KMS-11 (cell line): ENCODE results near the gene SAE1.

Source experiments
- H2AFZ ChIP-seq: fragments of 200-600 bp; sonication (generic); 2 replicates; pipeline ENCODE4 v1.6.1; 2016; ENCODE audit warnings: antibody characterized with exemption, mixed run types, low read depth
- H3K27ac ChIP-seq: fragments of 200-600 bp; sonication (generic); 2 replicates; pipeline ENCODE4 v1.6.1; 2016; ENCODE audit warnings: mild to moderate bottlenecking, mixed run types
- H3K27me3 ChIP-seq: fragments of 200-600 bp; sonication (generic); 2 replicates; pipeline ENCODE4 v1.6.1; 2017; ENCODE audit warnings: mild to moderate bottlenecking, low read depth, mixed run types, moderate library complexity; ENCODE audit not compliant: insufficient read depth
- H3K36me3 ChIP-seq: fragments of 200-600 bp; sonication (generic); 2 replicates; pipeline ENCODE4 v1.6.1; 2017; ENCODE audit warnings: mild to moderate bottlenecking, mixed run types; ENCODE audit not compliant: insufficient read depth
- H3K4me1 ChIP-seq: fragments of 200-600 bp; sonication (generic); 2 replicates; pipeline ENCODE4 v1.6.1; 2016; ENCODE audit warnings: mild to moderate bottlenecking, low read depth, mixed run types; ENCODE audit not compliant: poor library complexity, severe bottlenecking
- H3K4me2 ChIP-seq: fragments of 200-600 bp; sonication (generic); 2 replicates; pipeline ENCODE4 v1.7.0; 2016; ENCODE audit warnings: mild to moderate bottlenecking, mixed run types
- H3K4me3 ChIP-seq: fragments of 200-600 bp; sonication (generic); IDR thresholded peaks from 2 replicates; pipeline ENCODE4 v1.6.1; 2017; ENCODE audit warnings: low read depth, low read length, mixed read lengths; ENCODE audit not compliant: insufficient read depth
- H3K79me2 ChIP-seq: fragments of 200-600 bp; sonication (generic); 2 replicates; pipeline ENCODE4 v1.6.1; 2016; ENCODE audit warnings: low read depth, mixed run types; ENCODE audit not compliant: insufficient read depth
- H3K9ac ChIP-seq: fragments of 200-600 bp; sonication (generic); 2 replicates; pipeline ENCODE4 v1.6.1; 2016; ENCODE audit warnings: mild to moderate bottlenecking, mixed run types
- H4K20me1 ChIP-seq: fragments of 200-600 bp; sonication (generic); 2 replicates; pipeline ENCODE4 v1.6.1; 2016; ENCODE audit warnings: mild to moderate bottlenecking, mixed run types; ENCODE audit not compliant: insufficient read depth
- TF ChIP-seq, protein P1 (sequence below): fragments of 200-600 bp; sonication (generic); conservative IDR thresholded peaks from 2 replicates; pipeline ENCODE4 v1.6.1; 2017; ENCODE audit warnings: low read depth, mild to moderate bottlenecking, antibody characterized with exemption, low read length, moderate library complexity, mixed read lengths

SAE1 gene

DNA sequence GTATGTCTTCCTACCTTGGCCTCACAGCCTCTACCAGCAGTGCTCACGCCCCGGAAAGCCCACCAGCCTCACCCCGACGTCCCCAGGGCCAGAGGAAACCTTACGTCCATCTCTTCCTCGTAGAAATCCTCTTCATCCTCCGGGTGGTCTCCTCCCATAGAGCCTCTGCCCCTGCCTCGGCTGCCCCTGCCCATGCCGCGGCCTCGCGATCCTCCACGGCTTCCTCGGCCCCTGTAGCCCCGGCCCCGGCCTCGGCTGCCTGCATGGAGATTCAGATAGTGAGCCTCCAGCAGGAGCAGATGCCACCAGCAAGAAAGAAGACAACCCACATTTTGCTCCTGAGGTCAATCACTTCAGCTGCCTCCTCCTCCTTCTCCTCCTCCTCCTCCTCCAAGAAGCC is 44.4 kb upstream of the SAE1 start:
- Histone ChIP-seq H3K79me2 (peaks cover 4% of the 10 kb centered on the region; the same call in 1 of the 2 replicates), H3K4me3 (no peak overlapping the region), H2AFZ (no peak overlapping the region), H3K4me1 (no peaks in the 10 kb centered on the region), H3K9ac (no peak overlapping the region), H4K20me1 (no peaks in the 10 kb centered on the region), H3K4me2 (no peak overlapping the region), H3K36me3 (peaks cover 20% of the 10 kb centered on the region; the same call in 1 of the 2 replicates), H3K27ac (no peak overlapping the region), H3K27me3 (no peaks in the 10 kb centered on the region)
- TF ChIP-seq, protein P1, sequence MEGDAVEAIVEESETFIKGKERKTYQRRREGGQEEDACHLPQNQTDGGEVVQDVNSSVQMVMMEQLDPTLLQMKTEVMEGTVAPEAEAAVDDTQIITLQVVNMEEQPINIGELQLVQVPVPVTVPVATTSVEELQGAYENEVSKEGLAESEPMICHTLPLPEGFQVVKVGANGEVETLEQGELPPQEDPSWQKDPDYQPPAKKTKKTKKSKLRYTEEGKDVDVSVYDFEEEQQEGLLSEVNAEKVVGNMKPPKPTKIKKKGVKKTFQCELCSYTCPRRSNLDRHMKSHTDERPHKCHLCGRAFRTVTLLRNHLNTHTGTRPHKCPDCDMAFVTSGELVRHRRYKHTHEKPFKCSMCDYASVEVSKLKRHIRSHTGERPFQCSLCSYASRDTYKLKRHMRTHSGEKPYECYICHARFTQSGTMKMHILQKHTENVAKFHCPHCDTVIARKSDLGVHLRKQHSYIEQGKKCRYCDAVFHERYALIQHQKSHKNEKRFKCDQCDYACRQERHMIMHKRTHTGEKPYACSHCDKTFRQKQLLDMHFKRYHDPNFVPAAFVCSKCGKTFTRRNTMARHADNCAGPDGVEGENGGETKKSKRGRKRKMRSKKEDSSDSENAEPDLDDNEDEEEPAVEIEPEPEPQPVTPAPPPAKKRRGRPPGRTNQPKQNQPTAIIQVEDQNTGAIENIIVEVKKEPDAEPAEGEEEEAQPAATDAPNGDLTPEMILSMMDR = no peak

DNA sequence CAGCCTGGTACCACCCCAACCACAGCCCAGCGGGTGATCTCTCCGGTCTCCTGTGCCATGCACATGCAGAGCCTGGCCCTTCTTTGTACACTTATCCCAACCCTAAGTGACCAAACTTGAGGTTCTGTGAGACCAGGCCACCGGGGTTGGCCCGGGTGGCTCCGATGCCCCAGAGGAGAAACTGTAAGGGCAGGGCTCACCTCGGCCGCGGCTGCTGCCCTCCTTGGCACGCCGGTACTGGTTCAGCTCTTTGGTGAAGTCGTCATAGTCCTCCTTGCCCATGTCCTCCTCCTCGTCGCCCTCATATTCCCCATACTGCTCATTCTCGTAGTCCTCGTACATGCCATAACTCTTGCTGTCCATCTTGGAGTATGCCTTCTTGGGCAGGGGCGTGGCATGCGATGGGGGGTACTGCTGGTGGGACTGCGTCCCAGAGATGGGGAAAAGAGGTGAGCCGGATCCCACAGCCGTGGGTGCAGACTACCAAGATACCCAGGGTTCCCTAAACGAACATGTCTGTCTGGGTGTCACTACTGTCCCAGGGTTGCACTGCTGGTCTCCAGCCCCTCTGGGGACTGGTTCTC is 40.8 kb upstream of the SAE1 start:
- H4K20me1 ChIP-seq = no peaks in the 10 kb centered on the region
- H3K36me3 ChIP-seq = peaks cover 14% of the 10 kb centered on the region; the same call in 1 of the 2 replicates
- no peak overlapping the region for H3K4me3 ChIP-seq
- TF ChIP-seq, protein P1 = no peak
- H2AFZ ChIP-seq = no peak overlapping the region
- no peak overlapping the region for H3K9ac ChIP-seq
- peaks cover 11% of the 10 kb centered on the region; the same call in 1 of the 2 replicates for H3K79me2 ChIP-seq
- H3K4me1 ChIP-seq = no peaks in the 10 kb centered on the region
- H3K27me3 ChIP-seq = no peaks in the 10 kb centered on the region
- no peak overlapping the region for H3K4me2 ChIP-seq
- H3K27ac ChIP-seq = no peak overlapping the region

DNA sequence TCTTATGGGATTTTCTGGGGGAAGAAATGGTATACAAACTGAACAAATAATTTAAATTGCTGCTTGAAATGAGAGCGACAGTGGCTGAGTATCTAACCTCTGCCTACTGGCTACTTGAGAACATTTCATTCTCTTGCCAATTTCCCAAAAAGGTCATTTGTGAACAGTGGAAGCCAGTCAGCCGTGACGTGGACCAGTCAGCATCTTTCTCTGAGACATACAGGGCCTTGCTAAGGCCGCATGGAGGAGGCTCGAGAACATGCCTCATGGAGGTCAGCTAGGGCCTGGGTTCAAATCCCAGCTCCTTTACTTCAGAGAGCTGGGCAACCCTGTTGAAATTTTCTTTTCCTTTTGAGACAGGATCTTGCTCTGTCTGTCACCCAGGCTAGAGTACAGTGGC is 37.4 kb upstream of the SAE1 start:
- H3K9ac ChIP-seq = no peak overlapping the region
- no peak overlapping the region for H2AFZ ChIP-seq
- no peaks in the 10 kb centered on the region for H4K20me1 ChIP-seq
- peaks cover 6% of the 10 kb centered on the region for H3K4me1 ChIP-seq
- no peak overlapping the region for H3K27ac ChIP-seq
- TF ChIP-seq, protein P1 = no peak
- no peaks in the 10 kb centered on the region for H3K27me3 ChIP-seq
- H3K4me2 ChIP-seq = no peak overlapping the region
- peaks cover 14% of the 10 kb centered on the region; the same call in 1 of the 2 replicates for H3K36me3 ChIP-seq
- H3K4me3 ChIP-seq = no peak overlapping the region
- peaks cover 44% of the 10 kb centered on the region; the same call in 1 of the 2 replicates for H3K79me2 ChIP-seq

DNA sequence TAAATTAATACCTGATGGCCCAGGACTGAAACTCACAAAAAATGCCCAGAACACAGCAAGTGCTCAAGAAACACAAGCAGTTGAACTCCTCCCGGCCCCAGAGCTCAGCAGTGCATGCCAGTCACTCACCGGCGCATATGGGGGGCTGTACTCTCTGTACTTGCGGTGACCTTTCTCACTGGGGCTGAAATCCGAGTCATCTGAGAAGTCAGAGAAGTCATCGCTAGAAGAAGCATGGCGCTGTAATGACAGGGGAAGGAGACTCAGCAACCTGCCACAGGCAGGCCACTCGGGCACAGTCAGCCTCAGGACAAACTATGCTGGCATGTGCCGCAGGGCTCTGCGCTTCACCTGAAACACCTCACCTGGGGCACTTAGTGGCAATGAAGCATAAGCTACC is 36.8 kb upstream of the SAE1 start:
- H3K36me3 ChIP-seq = peaks cover 14% of the 10 kb centered on the region; the same call in 1 of the 2 replicates

More for the DNA sequence above, 36.8 kb upstream of the SAE1 start:
- Histone ChIP-seq H3K79me2 (peaks cover 50% of the 10 kb centered on the region; the same call in 1 of the 2 replicates), H3K27me3 (no peaks in the 10 kb centered on the region), H3K9ac (no peak overlapping the region), H3K4me3 (no peak overlapping the region), H3K4me2 (no peak overlapping the region), H3K4me1 (peaks cover 6% of the 10 kb centered on the region), H2AFZ (no peak overlapping the region), H3K27ac (no peak overlapping the region), H4K20me1 (no peaks in the 10 kb centered on the region)
- TF ChIP-seq, protein P1 = no peak
